GM10266 (cell line): ENCODE results near the gene AMDHD1.

Source experiments
- DNase-seq: peaks from one replicate; pipeline ENCODE4 v3.0.0; 2012; ENCODE audit errors: extremely low spot score
- TF ChIP-seq, protein P1 (sequence below): IDR thresholded peaks from 2 replicates; pipeline ENCODE4 v1.5.1; 2012; ENCODE audit warnings: mild to moderate bottlenecking, low read depth; ENCODE audit not compliant: control insufficient read depth, insufficient read depth; ENCODE audit errors: missing control alignments

AMDHD1 gene

GRCh38 chr12:95976416-95976832 lies 33.3 kb downstream of the AMDHD1 start:
- TF ChIP-seq, protein P1, sequence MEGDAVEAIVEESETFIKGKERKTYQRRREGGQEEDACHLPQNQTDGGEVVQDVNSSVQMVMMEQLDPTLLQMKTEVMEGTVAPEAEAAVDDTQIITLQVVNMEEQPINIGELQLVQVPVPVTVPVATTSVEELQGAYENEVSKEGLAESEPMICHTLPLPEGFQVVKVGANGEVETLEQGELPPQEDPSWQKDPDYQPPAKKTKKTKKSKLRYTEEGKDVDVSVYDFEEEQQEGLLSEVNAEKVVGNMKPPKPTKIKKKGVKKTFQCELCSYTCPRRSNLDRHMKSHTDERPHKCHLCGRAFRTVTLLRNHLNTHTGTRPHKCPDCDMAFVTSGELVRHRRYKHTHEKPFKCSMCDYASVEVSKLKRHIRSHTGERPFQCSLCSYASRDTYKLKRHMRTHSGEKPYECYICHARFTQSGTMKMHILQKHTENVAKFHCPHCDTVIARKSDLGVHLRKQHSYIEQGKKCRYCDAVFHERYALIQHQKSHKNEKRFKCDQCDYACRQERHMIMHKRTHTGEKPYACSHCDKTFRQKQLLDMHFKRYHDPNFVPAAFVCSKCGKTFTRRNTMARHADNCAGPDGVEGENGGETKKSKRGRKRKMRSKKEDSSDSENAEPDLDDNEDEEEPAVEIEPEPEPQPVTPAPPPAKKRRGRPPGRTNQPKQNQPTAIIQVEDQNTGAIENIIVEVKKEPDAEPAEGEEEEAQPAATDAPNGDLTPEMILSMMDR: no peak
- no peak for DNase-seq

GRCh38 chr12:95977764-95978305 lies 34.7 kb downstream of the AMDHD1 start:
- no peak for DNase-seq
- TF ChIP-seq, protein P1: no peak

DNA sequence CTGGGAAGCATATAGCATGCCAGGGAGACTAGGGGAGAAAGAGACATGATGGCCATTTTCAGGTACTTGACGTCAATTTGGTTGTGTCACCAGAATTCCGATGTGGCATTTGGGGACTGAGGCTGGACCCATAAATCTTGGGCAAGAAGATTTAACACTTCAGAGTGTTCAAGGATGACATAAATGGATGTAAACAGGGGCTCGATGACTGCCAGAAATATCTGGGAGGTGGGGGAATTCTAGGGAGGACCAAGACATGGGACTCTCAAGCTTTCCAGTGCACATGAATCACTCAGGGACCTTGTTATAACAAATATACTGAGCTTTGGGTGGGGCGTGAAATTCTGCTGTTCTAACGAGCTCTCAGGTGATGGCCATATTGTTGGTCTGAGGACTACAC lies 35.2 kb downstream of the AMDHD1 start:
- TF ChIP-seq, protein P1: no peak
- DNase-seq: no peak

DNA sequence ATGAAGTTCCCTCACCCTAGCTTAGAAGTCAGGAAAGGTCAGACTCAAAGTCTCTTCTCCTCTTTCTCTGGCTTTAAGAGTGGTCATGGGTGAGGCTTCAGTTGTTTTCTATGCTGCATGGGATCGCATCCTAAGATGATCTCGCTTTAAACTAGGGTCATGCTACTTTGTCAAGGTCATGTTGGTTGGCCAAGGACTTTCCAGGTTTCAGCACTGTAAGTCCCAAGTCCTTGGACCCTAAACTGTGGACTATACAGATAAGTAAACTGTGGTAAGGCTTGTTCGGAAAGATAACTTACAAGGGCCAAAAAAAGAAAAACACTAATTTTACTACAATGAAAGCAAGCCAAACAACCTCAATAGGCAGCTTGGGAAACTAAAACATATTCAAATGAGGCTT lies 35.6 kb downstream of the AMDHD1 start:
- TF ChIP-seq, protein P1: no peak
- DNase-seq: no peak

- TF ChIP-seq, protein P1: no peak
- no peak for DNase-seq
Measured at GRCh38 chr12:95980437-95980836, 37.3 kb downstream of the AMDHD1 start.

DNA sequence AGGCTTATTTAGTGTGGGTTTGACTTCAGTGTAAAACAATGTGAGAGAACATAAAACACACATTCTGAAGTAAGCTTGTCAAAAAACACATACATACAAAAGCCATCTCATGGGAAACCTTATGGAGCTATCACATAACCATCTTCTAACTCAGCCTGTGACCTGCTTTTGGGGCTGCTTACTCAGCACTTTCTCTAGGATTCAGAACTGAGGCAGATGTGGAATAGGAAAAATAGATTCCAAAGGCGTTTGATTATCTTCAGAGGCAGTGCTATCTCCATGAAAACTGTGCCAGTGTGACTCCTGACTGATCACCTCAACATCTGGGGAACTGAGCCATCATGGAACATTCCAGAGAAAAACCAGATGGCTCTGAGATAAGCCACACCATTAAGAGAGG lies 39.5 kb downstream of the AMDHD1 start:
- DNase-seq: no peak
- TF ChIP-seq, protein P1: no peak

DNA sequence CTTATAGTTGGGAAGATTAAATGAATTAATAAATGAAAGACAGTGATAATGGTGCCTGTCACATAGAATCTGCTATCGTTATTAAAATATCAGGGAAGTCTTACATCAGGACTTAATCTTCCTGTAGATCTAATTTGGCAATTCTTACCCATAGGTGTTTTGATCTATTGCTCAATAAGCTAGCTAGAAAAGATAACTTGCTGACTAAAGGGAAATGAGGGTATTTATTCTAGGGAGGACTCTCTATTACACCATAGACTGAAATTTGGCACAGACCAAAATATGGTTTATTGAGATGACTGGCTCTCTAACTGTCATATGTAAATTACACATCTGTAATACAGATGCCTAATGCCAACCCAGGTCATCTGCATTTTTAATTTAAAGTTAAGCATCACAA lies 41.6 kb downstream of the AMDHD1 start:
- DNase-seq: no peak

More for the DNA sequence above, 41.6 kb downstream of the AMDHD1 start:
- TF ChIP-seq, protein P1: no peak
